Loucy (cell line): ENCODE data around the gene ADARB2.

Experiments
- H2AFZ ChIP-seq: fragments of 200-600 bp; sonication (generic); 2 replicates; pipeline ENCODE4 v1.6.0; 2016; ENCODE audit warnings: antibody characterized with exemption, mild to moderate bottlenecking, low read length, moderate library complexity
- H3F3A ChIP-seq: fragments of 200-600 bp; 2 replicates; pipeline ENCODE4 v1.6.0; 2016; ENCODE audit warnings: antibody characterized with exemption, low read depth, mild to moderate bottlenecking
- H3K27me3 ChIP-seq: fragments of 200-600 bp; sonication (generic); 2 replicates; pipeline ENCODE4 v1.6.1; 2014; ENCODE audit warnings: low read length, mild to moderate bottlenecking; ENCODE audit not compliant: insufficient read depth, poor library complexity, severe bottlenecking
- H3K36me3 ChIP-seq: fragments of 200-600 bp; sonication (generic); 2 replicates; pipeline ENCODE4 v1.6.1; 2016; ENCODE audit warnings: low read length; ENCODE audit not compliant: insufficient read depth
- H3K4me1 ChIP-seq: fragments of 200-600 bp; sonication (generic); 2 replicates; pipeline ENCODE4 v1.5.1; 2014; ENCODE audit warnings: low read length, mild to moderate bottlenecking; ENCODE audit not compliant: insufficient read depth, poor library complexity, severe bottlenecking
- H3K4me2 ChIP-seq: fragments of 200-600 bp; sonication (generic); 2 replicates; pipeline ENCODE4 v1.6.0; 2014; ENCODE audit warnings: antibody characterized with exemption, low read length, low read depth, mild to moderate bottlenecking; ENCODE audit not compliant: poor library complexity, severe bottlenecking
- H3K4me3 ChIP-seq: fragments of 200-600 bp; sonication (generic); 2 replicates; pipeline ENCODE4 v1.5.1; 2014; ENCODE audit warnings: low read length, mild to moderate bottlenecking, mixed read lengths; ENCODE audit not compliant: poor library complexity, severe bottlenecking
- H3K79me2 ChIP-seq: fragments of 200-600 bp; sonication (generic); 2 replicates; pipeline ENCODE4 v1.6.1; 2014; ENCODE audit warnings: low read length; ENCODE audit not compliant: insufficient read depth
- H3K9ac ChIP-seq: fragments of 200-600 bp; sonication (generic); 2 replicates; pipeline ENCODE4 v1.6.0; 2014; ENCODE audit warnings: mild to moderate bottlenecking, low read depth, low read length, moderate library complexity; ENCODE audit not compliant: poor library complexity, severe bottlenecking
- H3K9me2 ChIP-seq: fragments of 200-600 bp; sonication (generic); replicated peaks from 2 replicates; pipeline ENCODE4 v1.6.1; 2016; ENCODE audit warnings: low read depth, low read length, mixed read lengths
- H3K9me3 ChIP-seq: fragments of 200-600 bp; sonication (generic); 2 replicates; pipeline ENCODE4 v1.6.1; 2014; ENCODE audit warnings: mild to moderate bottlenecking, antibody characterized with exemption, low read length, low read depth; ENCODE audit not compliant: insufficient read depth
- H4K20me1 ChIP-seq: fragments of 200-600 bp; sonication (generic); 2 replicates; pipeline ENCODE4 v1.6.0; 2014; ENCODE audit warnings: antibody characterized with exemption, low read length, mild to moderate bottlenecking; ENCODE audit not compliant: insufficient read depth, poor library complexity, severe bottlenecking
- CTCF ChIP-seq: fragments of 200-600 bp; sonication (generic); conservative IDR thresholded peaks from 2 replicates; pipeline ENCODE4 v1.5.1; 2014; ENCODE audit warnings: mild to moderate bottlenecking, antibody characterized with exemption, low read length
- EZH2phosphoT487 ChIP-seq: fragments of 200-600 bp; IDR thresholded peaks from 2 replicates; pipeline ENCODE4 v1.6.1; 2018; ENCODE audit warnings: antibody characterized with exemption, mild to moderate bottlenecking, moderate library complexity, borderline replicate concordance

Gene ADARB2

DNA sequence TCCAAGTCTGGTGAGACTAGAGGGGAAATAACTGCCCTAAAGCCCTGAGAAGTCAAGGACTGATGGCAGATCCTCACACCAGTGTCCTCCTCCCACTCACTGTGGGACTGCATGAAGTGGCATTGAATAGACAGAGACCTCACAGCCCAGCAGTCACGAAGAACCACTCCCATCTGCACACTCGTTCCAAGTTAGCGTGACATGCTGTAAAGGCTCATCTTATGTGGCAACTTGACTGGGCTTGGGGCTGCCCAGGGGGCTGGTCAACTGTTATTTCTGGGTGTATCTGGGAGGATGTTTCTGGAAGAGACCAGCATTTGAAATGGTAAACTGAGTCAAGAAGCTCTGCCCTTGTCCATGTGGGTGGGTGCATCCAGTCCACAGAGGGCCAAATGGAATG lies 104.7 kb downstream of the ADARB2 start:
- no peaks in the 10 kb centered on the region for H3K9me2 ChIP-seq
- H3F3A ChIP-seq = no peaks in the 10 kb centered on the region
- no peaks in the 10 kb centered on the region for H4K20me1 ChIP-seq
- no peaks in the 10 kb centered on the region for H3K36me3 ChIP-seq
- H3K4me3 ChIP-seq = no peak overlapping the region
- no peak overlapping the region for H3K9ac ChIP-seq
- no peaks in the 10 kb centered on the region for H3K4me1 ChIP-seq
- H3K27me3 ChIP-seq = peaks cover 4% of the 10 kb centered on the region
- H2AFZ ChIP-seq = no peak overlapping the region
- no peak overlapping the region for H3K4me2 ChIP-seq
- TF ChIP-seq CTCF (no peak), EZH2phosphoT487 (no peak)
- no peaks in the 10 kb centered on the region for H3K79me2 ChIP-seq
- H3K9me3 ChIP-seq = no peaks in the 10 kb centered on the region

DNA sequence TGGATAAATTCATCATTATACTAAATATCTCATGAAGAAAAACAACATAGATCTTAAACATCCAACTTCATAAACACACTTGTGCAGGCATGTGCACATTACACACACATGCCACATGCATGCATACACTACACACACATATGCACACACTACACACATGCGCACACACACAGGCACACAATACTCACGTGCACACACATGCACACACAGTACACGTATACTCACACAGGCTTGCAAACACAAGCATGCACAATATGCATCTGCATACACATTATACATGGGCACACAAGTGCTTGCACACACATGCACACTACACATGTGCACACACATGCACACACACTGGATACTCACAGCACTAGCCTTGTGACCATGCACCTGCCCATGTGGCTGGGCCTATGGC lies 105.2 kb downstream of the ADARB2 start:
- H3K4me2 ChIP-seq = no peak overlapping the region
- TF ChIP-seq EZH2phosphoT487 (no peak), CTCF (no peak)
- no peaks in the 10 kb centered on the region for H3F3A ChIP-seq
- no peaks in the 10 kb centered on the region for H3K79me2 ChIP-seq
- H3K27me3 ChIP-seq = peaks cover 4% of the 10 kb centered on the region
- H2AFZ ChIP-seq = no peak overlapping the region
- no peaks in the 10 kb centered on the region for H3K36me3 ChIP-seq
- H3K9me2 ChIP-seq = no peaks in the 10 kb centered on the region
- H3K9ac ChIP-seq = no peak overlapping the region
- H3K4me3 ChIP-seq = no peak overlapping the region
- H3K4me1 ChIP-seq = no peaks in the 10 kb centered on the region
- H3K9me3 ChIP-seq = no peaks in the 10 kb centered on the region
- no peaks in the 10 kb centered on the region for H4K20me1 ChIP-seq

DNA sequence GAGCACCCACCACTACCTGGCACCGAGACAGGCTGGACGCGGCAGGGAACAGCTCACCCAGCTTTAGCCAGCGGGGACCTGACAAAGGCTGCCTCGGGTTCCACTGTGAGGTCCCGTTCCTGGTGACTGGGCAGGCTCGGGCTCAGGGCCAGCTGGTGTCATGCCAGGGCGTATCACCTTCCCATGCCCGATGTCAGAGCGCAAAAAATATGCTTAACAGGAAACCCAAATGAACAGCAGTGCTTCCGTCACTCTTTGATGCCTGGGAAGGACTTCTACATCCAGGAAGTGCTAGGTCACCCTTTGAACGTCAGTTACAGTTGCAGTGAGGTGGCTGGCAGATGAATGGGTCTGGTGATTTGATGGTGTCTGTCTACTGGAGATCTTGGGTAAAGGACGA lies 106.0 kb downstream of the ADARB2 start:
- no peak overlapping the region for H3K9ac ChIP-seq
- H4K20me1 ChIP-seq = no peaks in the 10 kb centered on the region
- no peak overlapping the region for H3K4me3 ChIP-seq
- H3K9me2 ChIP-seq = no peaks in the 10 kb centered on the region
- TF ChIP-seq EZH2phosphoT487 = no peak
- TF ChIP-seq CTCF = no peak
- H3K27me3 ChIP-seq = peaks cover 4% of the 10 kb centered on the region
- H3K4me1 ChIP-seq = no peaks in the 10 kb centered on the region
- no peaks in the 10 kb centered on the region for H3K9me3 ChIP-seq
- no peaks in the 10 kb centered on the region for H3K79me2 ChIP-seq
- H3K36me3 ChIP-seq = no peaks in the 10 kb centered on the region
- H2AFZ ChIP-seq = no peak overlapping the region
- no peak overlapping the region for H3K4me2 ChIP-seq
- no peaks in the 10 kb centered on the region for H3F3A ChIP-seq
